ENCODE results near the gene DEDD. TPM values are rescaled to one million over a fixed set of nuclear protein-coding genes. Genes with fewer than 3 reads are reported as not detected.

DEDD gene
- total and polyA plus RNA-seq, 2 donors (not counting 1 experiment from before 2014, with no cell fraction given): 35.9 to 40.8 TPM

DNA sequence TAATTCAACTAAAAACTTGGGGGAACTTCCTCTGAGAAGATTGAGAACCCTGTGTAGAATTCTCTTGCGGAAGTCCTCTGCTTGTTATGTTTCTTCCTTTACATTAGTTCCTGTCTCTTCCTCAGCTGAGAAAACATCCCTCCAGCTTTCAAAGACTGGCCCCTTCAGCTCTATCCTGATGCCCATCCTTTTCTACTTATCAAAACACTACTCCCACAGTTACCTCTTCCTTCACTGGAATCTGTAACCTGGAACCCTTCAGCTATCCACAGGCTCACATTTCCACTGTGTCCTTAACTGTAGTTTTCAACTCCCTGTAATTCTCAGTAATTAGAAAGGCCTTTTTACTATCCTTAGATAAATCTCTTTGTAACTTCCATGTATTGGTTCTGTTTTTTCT, 6.0 kb upstream of the DEDD start:
- POLR2A ChIA-PET: no interaction called here
- Histone ChIP-seq H3K4me2 (replicated peaks; ENCODE audit: low read depth, low read length, poor library complexity, severe bottlenecking) (no peak overlapping the region), H3K9ac (ENCODE audit: low read length) (no peak overlapping the region)

DNA sequence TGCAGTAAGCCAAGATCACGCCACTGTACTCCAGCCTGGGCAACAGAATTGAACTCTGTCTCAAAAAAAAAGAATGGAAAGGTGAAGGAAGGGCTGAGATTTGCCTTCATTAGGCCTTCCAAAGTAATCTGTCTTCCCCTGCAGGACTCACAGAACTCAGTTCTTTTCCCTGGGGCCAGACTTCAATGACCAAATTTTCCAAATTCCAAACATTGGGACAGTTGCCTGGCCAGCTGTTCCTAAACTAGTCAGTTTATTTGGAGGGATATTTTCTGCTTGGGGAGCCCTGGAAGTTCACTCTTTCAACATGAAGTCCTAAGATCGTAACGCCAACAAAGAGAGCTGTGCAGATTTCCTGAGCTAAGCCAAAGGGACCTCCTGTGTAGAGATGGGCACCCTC, 5.4 kb upstream of the DEDD start:
- Histone ChIP-seq H2AFZ (ENCODE audit: insufficient read depth, low read depth, low read length, poor library complexity, severe bottlenecking) (no peak overlapping the region), H3K27ac (ENCODE audit: low read length in 2 of 2) (no peak overlapping the region), H3K36me3 (replicated peaks in 1 of 2; ENCODE audit: control extremely low read depth in 1 of 2, control insufficient read depth in 1 of 2, extremely low read depth in 1 of 2, insufficient read depth in 2 of 2, low read length in 1 of 2) (no peaks in the 10 kb centered on the region), H3K4me2 (replicated peaks; ENCODE audit: low read depth, low read length, poor library complexity, severe bottlenecking) (no peak overlapping the region), H3K4me3 (ENCODE audit: control extremely low read depth in 1 of 5, extremely low read depth in 1 of 5, insufficient read depth in 1 of 5, low read depth in 2 of 5, low read length in 4 of 5) (no peak overlapping the region), H3K4me1 (ENCODE audit: control insufficient read depth in 2 of 2, insufficient read depth in 2 of 2, low read length in 2 of 2) (peaks cover 8 to 11% of the 10 kb centered on the region in 2 donors), H3K27me3 (replicated peaks in 1 of 4; ENCODE audit: control extremely low read depth in 1 of 4, control insufficient read depth in 3 of 4, insufficient read depth in 4 of 4, low read length in 3 of 4) (no peaks in the 10 kb centered on the region), H4K20me1 (ENCODE audit: control insufficient read depth, insufficient read depth, low read length, poor library complexity, severe bottlenecking) (no peaks in the 10 kb centered on the region), H3K79me2 (ENCODE audit: control insufficient read depth, insufficient read depth, low read length) (peaks cover 34% of the 10 kb centered on the region), H3K9me3 (ENCODE audit: control extremely low read depth in 1 of 3, control insufficient read depth in 2 of 3, insufficient read depth in 1 of 3, low read length in 2 of 3) (no peaks in the 10 kb centered on the region), H3K9ac (ENCODE audit: low read length) (no peak overlapping the region)
- POLR2A ChIA-PET: no interaction called here
- WGBS (ENCODE audit: insufficient coverage): no CpG with 5 or more reads among the region's 3 CpGs
- Mint-ChIP-seq H3K4me3 (no peak overlapping the region), H3K27me3 (no peaks in the 10 kb centered on the region), H3K9me3 (ENCODE audit: insufficient read depth) (no peaks in the 10 kb centered on the region), H3K4me1 (peaks cover 11% of the 10 kb centered on the region), H3K27ac (no peak overlapping the region)
- ATAC-seq (ENCODE audit: low read depth) (no peak), DNase-seq (no peak)
- intact Hi-C loops (cut with micrococcal nuclease): loop anchor here (10.0 kb wide), 1 partner anchor 423 kb away; the partner anchor contains the start of gene CD48
- TF ChIP-seq, protein P1, sequence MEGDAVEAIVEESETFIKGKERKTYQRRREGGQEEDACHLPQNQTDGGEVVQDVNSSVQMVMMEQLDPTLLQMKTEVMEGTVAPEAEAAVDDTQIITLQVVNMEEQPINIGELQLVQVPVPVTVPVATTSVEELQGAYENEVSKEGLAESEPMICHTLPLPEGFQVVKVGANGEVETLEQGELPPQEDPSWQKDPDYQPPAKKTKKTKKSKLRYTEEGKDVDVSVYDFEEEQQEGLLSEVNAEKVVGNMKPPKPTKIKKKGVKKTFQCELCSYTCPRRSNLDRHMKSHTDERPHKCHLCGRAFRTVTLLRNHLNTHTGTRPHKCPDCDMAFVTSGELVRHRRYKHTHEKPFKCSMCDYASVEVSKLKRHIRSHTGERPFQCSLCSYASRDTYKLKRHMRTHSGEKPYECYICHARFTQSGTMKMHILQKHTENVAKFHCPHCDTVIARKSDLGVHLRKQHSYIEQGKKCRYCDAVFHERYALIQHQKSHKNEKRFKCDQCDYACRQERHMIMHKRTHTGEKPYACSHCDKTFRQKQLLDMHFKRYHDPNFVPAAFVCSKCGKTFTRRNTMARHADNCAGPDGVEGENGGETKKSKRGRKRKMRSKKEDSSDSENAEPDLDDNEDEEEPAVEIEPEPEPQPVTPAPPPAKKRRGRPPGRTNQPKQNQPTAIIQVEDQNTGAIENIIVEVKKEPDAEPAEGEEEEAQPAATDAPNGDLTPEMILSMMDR (IDR thresholded peaks at IDR 0.05): no peak
- TF ChIP-seq EZH2 (IDR thresholded peaks at IDR 0.05; ENCODE audit: borderline replicate concordance, insufficient read depth, low read depth, low read length, poor library complexity, severe bottlenecking): no peak
- CTCF ChIA-PET: interaction anchor here (1.0 to 10.0 kb wide), 11 partner anchors 9 to 148 kb away, joined by 3 to 82 read pairs (median 6); partner anchors contain the start of genes ARHGAP30, KLHDC9, NIT1 and PFDN2

More for the DNA sequence above, 6.0 kb upstream of the DEDD start:
- Histone ChIP-seq H3K4me1 (ENCODE audit: control insufficient read depth in 2 of 2, insufficient read depth in 2 of 2, low read length in 2 of 2) (peaks cover 5 to 6% of the 10 kb centered on the region in 2 donors), H3K4me3 (ENCODE audit: control extremely low read depth in 1 of 5, extremely low read depth in 1 of 5, insufficient read depth in 1 of 5, low read depth in 2 of 5, low read length in 4 of 5) (no peak overlapping the region), H2AFZ (ENCODE audit: insufficient read depth, low read depth, low read length, poor library complexity, severe bottlenecking) (no peak overlapping the region), H3K9me3 (ENCODE audit: control extremely low read depth in 1 of 3, control insufficient read depth in 2 of 3, insufficient read depth in 1 of 3, low read length in 2 of 3) (no peaks in the 10 kb centered on the region), H3K27me3 (replicated peaks in 1 of 4; ENCODE audit: control extremely low read depth in 1 of 4, control insufficient read depth in 3 of 4, insufficient read depth in 4 of 4, low read length in 3 of 4) (no peaks in the 10 kb centered on the region), H3K79me2 (ENCODE audit: control insufficient read depth, insufficient read depth, low read length) (peaks cover 28% of the 10 kb centered on the region), H3K27ac (ENCODE audit: low read length in 2 of 2) (no peak overlapping the region), H3K36me3 (replicated peaks in 1 of 2; ENCODE audit: control extremely low read depth in 1 of 2, control insufficient read depth in 1 of 2, extremely low read depth in 1 of 2, insufficient read depth in 2 of 2, low read length in 1 of 2) (no peaks in the 10 kb centered on the region), H4K20me1 (ENCODE audit: control insufficient read depth, insufficient read depth, low read length, poor library complexity, severe bottlenecking) (no peaks in the 10 kb centered on the region)
- 85% methylated on average over 1 of the region's 1 CpG for WGBS (ENCODE audit: insufficient coverage)
- Mint-ChIP-seq H3K27ac (no peak overlapping the region), H3K4me3 (no peak overlapping the region), H3K9me3 (ENCODE audit: insufficient read depth) (no peaks in the 10 kb centered on the region), H3K27me3 (no peaks in the 10 kb centered on the region), H3K4me1 (peaks cover 11% of the 10 kb centered on the region)
- DNase-seq (no peak), ATAC-seq (ENCODE audit: low read depth) (no peak)
- CTCF ChIA-PET: interaction anchor here (0.7 to 10.0 kb wide), 11 partner anchors 11 to 148 kb away, joined by 3 to 82 read pairs (median 6); partner anchors contain the start of genes ARHGAP30, KLHDC9, PPOX and TSTD1
- no peak for TF ChIP-seq EZH2 (IDR thresholded peaks at IDR 0.05; ENCODE audit: borderline replicate concordance, insufficient read depth, low read depth, low read length, poor library complexity, severe bottlenecking)
- TF ChIP-seq, protein P1 (IDR thresholded peaks at IDR 0.05): no peak
- intact Hi-C loops (cut with micrococcal nuclease): loop anchor here (10.0 kb wide), 1 partner anchor 424 kb away; the partner anchor contains the start of gene CD48
